Measurements from ENCODE around the gene DIPK2B.

Gene DIPK2B, protein sequence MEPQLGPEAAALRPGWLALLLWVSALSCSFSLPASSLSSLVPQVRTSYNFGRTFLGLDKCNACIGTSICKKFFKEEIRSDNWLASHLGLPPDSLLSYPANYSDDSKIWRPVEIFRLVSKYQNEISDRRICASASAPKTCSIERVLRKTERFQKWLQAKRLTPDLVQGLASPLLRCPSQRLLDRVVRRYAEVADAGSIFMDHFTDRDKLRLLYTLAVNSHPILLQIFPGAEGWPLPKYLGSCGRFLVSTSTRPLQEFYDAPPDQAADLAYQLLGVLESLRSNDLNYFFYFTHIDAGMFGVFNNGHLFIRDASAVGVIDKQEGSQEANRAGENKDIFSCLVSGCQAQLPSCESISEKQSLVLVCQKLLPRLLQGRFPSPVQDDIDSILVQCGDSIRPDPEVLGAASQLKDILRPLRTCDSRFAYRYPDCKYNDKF

DNA sequence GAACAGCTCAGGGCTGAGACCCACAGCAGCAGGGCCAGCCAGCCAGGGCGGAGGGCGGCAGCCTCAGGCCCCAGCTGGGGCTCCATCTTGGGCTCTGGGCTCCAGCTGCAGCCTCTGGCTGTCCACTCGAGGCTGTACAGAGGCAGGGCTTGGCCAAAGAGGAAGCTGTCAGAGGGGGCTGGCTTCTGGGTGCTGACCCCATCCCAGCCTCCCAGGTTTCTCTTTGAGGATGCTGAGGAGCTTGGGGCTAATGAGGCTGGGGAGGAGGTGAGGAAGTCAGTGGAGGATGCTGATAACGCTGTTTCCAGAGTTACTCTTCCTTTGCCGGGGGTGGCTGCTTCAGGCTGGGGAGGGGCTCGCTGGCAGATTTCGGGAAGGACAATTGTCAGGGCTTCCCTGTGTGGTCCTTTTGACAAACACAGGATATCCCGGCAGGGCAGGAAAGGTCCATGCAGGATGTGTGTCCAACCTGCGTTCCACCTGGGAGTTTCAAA, at the start of gene DIPK2B:
Gene DIPK2B (minus strand): TSS at position 136 of the 494 bp plus-strand sequence. CDS start 50 bp downstream, at position 86.
- no peak for DNase-seq

DNA sequence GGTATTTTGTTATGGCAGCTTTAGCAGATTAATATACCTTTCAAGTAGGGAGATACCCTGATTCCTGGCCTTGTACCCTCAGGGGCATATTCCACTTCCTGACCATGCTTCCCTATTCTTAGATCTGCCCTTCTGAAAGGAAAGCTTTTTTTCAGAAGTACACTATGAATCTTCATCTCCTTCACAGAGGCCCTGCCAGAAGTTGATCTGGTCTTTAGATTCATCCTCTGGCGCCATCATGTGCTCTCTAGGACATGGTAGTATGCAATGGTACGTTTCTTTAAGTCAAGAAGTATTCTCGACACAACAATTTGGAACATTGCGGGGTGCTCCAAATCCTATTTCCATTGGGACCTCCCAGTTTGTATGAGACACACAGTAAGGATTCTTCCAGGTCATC, 39.6 kb upstream of the DIPK2B start:
- no peak for DNase-seq

DNA sequence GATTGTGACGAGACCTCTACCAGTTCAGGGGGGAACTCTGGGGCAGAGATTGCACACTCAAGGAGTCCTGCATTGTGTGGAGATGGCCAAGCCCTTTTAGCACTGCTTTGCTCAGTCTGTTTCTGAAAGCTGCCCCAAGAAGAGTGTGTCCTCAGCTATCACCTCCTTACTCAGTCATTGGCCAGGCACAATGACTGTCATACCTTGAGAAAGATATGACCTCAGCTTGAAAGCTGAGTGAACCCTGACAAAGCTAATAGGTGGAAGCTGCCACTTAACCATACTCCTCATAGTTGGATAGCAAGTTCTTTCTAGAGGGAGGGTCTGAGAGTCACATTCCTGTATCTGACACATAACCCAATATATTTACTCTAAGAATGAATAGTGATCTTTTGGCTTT, 37.8 kb upstream of the DIPK2B start:
- DNase-seq = no peak

DNA sequence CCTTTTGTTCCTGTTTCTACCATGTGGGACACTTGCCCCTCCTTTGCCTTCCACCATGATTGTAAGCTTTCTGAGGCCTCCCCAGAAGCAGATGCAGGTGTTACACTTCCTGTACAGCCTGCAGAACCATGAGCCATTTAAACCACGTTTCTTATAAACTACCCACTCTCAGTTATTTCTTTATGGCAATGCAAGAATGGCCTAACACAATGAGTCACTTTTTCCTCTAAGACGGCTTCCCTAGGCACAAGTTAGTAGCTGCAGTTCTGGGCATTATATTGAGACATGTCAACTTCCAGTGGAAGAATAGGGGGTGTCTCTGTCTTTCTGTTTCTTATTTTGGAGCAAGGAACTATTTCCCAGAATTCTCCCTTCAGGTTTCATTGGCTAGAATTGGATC, 32.9 kb upstream of the DIPK2B start:
- DNase-seq = no peak

DNA sequence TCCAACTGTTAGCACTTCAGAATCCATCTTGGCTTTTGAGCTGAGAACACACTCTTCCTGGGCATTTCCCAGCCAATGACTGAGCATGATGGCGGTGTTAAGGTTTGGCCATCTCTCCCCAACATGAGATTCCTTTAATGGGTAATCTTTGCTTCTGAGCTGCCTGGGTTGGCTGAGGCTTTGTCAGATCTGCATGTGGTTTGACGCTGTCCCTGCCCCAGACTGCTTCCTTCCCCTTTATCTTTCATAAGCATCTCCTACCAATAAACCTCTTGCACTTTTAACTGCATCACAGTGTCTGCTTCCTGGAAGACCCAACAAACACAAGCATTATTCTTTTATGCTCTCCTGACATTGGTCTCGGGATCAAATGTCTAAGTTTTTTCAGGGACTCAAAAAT, 31.5 kb upstream of the DIPK2B start:
- DNase-seq = no peak

DNA sequence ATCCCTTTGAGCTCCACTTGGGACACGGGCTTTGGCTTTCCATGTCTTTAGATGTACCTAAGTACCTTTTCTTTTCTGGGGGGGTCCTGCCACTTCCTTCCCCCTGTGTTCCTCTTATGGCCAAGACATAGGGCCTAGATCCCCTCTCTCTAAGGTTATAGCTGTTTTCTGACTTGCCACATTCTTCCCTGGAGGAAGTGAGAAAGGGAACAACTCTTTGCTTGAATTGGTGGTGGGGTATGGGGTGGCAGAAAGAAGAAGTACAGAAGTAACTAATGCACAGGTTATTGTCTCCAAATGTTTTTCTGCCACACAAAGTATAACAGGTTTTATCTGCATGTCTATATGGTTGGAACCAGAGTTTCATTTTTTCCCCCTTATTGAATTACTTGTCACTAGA, 29.7 kb upstream of the DIPK2B start:
- DNase-seq = no peak

DNA sequence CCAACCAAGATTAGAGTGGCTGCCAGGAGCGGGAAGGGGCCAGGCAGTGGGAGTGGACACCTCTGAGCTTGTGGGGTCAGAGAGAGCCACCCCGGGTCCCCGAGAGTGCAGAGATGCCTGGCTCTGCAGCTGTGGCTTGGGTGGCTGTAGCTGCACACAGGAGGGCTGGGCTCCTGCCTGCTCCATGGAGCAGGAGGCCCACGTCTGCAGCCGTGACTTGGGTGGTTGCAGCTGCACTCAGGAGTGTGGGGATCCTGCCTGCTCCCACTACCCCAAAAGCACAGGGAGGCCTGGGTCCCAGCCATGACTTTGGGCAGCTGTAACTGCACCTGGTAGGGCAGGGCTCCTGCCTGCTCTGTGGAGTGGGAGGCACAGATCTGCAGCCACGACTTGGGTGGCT, 28.7 kb upstream of the DIPK2B start:
- no peak for DNase-seq

DNA sequence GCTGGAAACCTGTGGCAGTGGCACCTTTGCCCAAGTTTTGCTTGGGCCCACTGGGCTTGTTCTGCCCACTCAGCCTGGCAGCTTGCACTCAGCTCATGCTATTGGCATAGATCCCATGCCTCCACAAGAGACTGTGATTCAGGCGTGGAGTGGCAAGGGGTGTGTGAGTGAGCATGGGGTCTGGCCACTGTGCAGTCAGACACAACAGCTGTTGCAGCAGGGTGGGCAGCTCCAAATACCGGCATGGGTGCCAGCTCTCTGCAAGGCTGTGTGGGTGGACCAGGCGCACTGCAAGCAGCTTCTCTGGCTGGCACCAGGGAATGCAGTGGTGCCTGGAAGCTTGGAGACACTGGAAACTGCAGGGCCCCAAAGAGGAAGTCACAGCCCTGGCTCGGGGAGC, 27.4 kb upstream of the DIPK2B start:
- DNase-seq = no peak

DNA sequence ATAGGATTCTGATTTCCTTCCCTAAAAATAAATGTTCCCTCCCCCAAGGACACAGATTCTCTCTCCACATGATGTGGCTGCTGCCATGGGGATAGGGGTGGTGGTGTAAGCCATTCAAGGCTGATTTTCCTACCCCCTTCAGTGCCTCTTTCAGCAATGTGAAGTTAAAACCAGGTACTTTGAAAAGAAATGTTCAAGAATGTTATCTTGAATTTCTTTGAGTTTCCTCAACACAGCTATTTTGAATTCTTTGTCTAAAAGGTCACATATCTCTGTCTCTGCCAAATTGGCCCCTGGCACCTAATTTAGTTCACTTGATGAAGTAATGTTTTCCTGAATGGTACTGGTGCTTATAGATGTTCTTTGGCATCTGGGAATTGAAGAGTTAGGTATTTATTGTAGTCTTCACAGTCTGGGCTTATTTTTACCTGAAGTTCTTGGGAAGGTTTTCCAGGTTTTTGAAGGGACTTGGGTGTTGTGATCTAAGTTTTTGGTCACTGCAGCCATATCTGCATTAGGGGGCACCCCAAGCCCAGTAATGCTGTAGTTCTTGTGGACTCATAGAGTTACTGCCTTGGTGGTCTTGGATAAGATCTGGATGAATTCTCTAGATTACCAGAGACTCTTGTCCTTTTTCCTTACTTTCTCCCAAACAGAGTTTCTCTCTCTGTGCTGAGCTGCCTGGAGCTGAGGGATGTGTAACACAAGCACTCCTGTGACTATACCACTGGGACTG, 7.6 kb upstream of the DIPK2B start:
- no peak for DNase-seq

DNA sequence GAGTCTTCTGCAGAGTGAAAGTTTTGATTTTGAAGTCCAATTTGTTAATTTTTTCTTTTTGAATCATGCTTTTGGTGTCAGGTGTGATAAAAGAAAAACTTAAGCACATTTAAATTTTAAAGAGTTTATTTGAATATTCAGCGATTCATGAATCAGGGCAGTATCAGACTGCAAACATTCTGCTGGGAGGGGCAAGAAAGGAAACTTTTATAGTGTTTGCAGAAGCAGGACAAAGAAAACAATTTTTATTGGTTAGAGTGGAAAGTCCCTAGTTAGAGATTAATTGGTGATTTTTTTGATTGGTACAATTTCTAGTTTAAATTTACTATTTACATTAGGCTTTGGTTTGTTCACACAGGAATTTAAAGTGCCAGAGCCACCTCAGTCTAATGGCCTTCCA, 1.5 kb upstream of the DIPK2B start:
- no peak for DNase-seq

DNA sequence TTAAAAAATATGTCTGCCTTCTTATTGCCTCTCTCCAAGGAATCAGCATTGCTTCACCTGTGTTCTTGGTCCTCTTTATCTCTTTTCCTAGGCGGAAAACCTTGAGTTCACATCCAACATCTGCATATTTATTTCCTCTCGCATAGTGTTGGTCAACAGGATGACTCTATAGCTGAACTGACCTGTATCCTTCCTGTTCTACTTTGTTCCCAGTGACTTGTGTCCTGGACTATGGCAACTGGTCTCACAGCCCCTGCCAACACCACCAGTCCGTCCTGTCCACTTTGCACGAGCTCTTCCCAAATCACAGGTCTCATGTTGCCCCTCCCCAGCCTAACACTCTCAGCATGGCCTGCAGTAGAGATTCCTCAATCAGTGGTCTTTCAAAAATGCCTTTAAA, 2.0 kb downstream of the DIPK2B start:
- no peak for DNase-seq

DNA sequence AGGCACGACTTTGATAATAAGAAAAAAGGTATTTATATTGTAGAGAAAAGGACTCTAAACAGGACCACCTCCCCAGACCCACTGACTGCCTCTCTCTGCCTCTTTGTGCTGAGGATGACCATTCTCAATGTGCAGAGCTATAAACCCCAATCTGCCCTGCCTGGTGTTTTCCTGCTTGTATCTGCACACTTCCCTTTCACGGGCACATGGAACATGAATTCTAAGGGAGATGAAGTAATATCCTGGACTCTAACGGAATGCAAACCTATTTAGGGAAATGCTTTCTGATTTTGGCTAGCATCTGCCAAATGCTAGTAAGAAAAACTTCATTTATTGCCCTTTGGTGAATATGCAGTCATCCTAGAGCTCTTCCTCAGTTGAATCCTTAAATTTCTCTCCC, 2.4 kb downstream of the DIPK2B start:
- DNase-seq = no peak

DNA sequence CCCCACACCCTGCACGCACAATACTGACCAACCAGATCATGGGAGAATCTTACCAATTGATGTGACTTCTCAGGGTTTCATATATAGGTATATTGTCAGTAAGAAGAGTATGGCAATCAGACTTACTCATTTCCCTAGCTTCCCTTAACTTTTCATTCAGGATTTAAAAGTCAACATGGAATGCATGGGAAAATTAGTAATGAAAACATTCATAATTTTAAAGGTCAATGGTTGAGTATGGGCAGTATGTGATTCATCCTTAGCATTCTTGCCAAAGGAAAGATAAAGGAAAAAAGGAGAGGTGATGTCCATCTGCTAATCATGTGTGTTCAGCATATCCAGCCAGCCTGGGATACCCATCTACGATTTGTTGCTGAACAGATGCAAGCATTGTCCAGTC, 4.0 kb downstream of the DIPK2B start:
- no peak for DNase-seq

DNA sequence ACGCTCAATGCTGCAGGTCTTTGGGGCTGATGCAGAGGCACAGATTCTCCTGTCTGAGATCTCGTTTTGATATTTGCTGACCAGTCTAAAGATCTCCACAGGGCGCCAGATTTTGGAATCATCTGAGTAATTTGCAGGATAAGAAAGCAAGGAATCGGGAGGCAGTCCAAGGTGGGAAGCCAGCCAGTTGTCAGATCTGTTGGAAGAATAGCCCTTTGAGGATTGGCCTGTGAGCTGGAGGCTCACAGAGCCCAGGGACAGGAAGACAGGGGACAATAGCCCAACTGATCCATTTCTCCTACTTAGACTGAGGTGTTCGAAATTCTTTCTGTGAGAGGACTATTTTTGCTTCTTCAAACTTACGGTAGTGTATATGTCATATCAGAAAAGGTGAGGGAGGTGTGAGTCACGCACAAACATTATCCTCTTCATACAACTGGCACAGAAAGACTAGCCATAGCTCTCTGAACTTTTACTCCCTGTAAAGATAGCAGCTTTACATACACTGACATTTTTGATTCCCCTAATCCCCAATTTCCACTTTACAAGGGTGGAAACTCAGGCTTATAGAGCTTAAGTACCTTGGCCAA, 8.8 kb downstream of the DIPK2B start:
- DNase-seq = no peak

DNA sequence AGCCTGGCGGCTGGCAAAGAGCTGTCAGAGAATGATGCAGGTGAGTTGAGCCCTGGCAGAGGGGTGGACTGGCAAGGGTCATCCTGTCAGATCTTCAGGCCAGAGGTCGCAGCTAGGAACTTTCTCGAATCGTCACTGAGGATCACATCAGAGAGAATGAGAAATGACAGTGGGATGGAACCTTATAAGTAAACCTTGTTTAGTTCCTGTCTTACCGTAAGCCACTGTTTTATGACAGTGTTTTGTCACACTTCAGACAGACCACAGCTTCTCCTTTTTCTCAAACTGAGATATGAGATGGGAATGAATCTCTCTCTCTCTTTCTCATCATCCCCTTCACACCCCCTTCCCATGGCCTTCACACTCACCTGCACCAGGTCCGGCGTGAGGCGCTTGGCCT, 9.3 kb downstream of the DIPK2B start:
- no peak for DNase-seq

DNA sequence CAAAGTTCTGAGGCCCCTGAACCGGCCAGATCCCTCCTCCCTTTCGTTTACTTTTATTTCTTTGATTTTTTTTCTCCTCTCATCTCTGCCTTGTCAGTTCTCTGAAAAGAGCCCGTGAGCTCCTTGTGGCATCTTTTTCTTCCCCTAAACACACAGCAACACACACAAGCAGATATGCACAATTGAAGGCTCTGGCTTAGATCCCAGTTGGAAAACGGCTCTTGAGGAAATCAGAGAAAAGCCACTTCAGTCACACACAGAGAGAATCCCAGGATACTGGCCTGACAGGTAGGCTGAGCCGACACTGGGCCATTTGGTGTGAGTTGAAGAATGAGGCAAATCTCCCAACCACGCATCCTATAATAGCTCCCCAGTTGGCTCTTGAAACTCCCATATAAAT, 12.9 kb downstream of the DIPK2B start:
- DNase-seq = no peak

DNA sequence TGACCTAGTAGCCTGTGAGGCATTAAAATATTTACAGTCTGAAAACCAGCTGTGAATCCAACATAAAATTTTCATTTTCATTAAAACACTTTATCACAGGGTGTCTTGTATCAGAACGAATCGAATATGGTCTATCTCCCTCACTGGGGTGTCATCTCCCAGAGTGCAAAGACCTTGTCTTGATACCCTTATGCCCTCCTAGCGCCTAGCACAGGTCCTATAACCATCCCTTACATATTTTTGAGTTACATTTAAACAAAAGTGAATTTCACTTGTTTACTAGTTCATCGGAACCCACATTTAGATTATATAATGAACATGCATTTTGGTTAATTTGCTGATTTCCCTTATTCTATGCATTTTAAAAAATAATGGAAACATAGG, 14.0 kb downstream of the DIPK2B start:
- DNase-seq = no peak

DNA sequence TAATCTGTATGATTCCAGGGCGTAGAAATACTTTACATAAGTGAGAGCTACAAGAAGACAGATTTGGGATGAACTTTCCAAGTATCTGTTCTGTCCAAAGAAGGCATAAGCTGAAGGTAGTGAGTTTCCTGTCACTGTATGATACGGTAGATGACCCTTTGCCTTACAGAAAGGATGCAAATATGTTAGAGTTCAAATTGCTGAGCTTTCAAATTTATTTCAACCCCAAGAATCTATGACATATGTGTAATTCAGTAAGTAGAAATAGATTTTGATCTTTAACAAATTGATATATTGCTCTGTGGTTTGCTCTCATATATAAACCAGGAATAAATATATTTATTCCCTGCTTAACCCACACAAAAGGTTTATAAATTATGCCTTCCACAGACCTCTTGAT, 16.5 kb downstream of the DIPK2B start:
- DNase-seq = no peak

DNA sequence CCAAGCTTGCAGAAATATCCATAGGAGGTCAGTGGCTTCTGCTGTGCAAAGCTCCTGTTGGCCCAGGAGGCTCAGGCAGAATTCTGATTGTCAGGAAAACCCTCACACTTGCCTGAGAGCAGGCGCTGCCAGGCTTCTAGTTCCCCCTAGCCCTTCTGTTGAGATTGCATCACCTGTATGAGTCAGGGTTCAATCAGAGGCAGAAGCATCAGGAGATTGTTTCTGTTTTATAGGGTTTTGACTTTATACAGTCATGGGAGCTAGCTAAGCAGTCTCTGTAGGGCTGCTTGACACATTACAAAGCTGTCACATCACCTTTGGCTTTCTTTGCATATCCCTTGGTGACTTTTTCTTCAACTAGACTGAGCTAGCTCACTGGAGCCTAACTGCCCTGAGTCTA, 27.8 kb downstream of the DIPK2B start:
- DNase-seq = no peak

DNA sequence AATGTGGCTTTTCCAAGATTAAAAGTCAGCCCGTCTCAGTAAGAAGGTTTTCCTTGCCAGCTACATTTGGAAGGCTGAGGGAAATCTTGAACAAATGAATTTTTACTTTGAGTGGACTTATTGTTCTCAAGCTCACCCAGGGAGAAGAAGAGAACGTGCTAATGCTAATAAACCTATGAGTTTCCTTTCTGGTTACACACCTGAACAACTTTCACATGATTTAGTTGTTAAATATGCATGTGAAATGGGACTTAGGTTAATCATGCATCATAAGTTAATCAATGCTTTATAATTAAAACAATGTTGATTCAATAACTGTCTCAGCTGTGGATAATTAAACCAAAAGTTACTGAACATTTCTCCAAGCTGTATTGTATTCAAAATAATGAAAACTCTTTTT, 33.9 kb downstream of the DIPK2B start:
- DNase-seq = no peak

DNA sequence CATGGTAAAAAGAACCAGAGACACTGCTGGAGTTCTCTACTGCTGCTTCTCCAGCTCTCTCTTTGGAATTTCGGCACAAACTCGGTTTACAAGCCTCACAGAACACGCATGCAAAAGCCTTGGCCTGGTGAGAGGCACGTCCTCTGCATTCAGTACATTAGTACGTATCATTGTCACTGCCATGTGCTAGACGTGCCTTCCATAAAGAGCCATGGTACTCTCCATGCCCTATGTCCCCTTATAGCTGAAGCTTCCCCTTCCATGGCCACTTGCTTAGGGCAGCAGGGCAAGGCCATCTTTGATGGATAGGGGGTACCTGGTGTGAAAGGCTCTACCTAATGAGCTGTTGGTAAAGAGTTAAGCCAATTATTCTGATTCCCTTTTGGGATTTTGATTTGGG, 35.0 kb downstream of the DIPK2B start:
- no peak for DNase-seq

DNA sequence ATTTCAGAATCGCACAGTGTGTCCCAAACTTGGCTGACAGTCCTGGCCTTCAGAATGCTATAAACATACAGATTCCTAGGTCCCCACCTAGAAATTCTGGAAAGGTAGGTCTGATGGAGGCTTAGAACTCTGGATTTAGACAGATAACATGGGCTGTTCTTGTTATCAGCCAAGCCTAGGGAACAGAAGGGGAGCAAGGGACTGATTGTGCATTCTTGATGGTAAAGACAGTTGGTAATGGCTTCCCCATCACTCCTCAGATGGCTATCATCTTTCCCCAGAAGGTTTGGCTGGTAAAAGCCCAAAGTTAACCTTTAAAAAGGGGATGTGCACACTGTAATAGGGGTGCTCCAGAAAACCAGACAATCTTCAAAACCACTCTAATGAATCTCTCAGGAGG, 35.7 kb downstream of the DIPK2B start:
- DNase-seq = no peak

DNA sequence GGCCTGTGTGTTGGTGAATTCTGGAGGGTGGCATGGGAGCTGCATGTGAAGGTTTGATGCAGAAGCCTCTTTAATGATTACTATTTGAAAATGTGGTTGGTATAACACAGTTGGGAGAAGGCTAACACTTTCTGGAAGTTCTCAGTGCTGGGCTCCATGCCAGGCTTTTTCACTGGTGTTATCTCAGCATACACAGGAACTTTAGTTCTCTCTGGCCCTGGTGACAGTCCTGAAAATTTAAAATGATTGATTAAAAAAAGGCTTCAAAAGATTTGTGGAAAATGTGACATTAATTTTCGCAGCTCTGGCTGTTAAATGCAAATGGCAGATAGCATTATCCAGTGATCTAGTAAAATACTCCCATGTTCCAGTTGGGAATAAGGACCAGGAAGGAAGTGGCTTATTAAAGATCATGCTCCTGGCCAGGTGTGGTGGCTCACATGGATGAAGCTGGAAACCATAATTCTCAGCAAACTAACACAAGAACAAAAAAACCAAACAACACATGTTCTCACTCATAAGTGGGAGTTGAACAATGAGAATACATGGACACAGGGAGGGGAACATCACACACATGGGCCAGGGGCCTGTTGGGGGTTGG, 36.6 kb downstream of the DIPK2B start:
- no peak for DNase-seq

DNA sequence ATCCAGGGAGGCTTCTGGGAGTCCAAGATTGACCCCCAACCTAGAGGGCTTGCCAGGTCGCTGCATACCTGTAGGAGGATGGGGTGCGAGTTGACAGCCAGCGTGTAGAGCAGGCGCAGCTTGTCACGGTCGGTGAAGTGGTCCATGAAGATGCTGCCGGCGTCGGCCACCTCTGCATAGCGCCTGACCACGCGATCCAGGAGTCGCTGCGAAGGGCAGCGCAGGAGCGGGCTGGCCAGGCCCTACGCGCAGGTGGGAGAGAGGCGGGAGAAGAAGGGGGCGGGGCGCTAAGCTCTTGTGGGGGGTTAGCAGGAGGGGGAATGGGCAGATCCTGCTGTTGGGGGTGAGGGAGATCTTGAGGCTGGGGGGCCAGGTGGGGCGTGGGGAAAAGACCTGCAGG, 43.0 kb downstream of the DIPK2B start:
- DNase-seq = no peak
